Stimulated activated CD8-positive, alpha-beta memory T cell treated with anti-CD3 and anti-CD28 coated beads, Interleukin-15, amount 100 ng/mL, for 24 hours (primary cell): ENCODE results near the gene TMEM176A.

Source experiments
- DNase-seq: peaks from one replicate; pipeline ENCODE4 v3.0.0-alpha.2; 2020; ENCODE audit warnings: low read depth

Gene TMEM176A

DNA sequence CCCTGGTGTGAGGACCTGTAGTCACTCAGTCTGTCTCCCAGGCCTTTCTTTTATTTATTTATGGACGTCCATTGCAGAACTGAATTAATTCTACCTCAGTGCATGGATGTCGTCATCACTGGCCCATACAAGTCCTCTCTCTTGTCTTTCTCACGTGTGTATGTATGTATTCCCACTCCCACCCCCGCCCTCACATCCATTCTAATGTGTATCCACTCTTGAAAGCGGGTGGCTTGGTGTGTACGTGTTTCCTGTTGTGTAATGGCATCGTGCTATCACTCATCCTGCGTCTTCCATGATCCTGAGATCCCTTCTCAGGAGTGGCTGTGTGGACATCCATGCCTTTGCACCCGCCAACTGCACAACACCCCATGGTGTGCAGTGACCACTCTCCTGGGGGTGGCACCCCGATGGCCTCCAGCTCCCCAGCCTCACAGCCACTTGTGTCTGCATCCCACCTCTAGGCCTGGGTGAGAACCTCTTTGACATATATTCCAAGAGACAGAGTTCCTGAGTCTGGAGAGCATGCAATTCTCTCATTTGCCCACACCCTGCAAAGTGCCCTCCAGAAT lies 48.7 kb downstream of the TMEM176A start:
- DNase-seq, result no peak

DNA sequence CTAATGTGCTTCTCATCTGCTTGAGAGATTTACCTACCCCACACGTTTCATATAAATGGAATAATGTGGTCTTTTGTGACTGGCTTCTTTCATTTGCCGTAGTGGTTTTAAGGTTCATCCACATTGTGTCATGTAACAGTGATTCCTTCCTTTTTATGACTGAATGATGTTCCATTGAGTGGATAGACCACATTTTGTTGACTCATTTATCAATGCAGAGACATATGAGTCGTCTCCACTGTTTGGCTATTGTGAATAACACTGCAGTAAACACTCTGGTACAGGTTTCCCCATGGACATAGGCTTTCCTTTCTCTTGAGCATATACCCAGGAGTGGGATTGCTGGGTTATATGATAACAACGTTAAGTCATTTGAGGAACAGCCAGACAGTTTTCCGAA lies 49.7 kb downstream of the TMEM176A start:
- DNase-seq, result no peak

- DNase-seq, result no peak
Observed at GRCh38 chr7:150851492-150852370, 51.2 kb downstream of the TMEM176A start.

DNA sequence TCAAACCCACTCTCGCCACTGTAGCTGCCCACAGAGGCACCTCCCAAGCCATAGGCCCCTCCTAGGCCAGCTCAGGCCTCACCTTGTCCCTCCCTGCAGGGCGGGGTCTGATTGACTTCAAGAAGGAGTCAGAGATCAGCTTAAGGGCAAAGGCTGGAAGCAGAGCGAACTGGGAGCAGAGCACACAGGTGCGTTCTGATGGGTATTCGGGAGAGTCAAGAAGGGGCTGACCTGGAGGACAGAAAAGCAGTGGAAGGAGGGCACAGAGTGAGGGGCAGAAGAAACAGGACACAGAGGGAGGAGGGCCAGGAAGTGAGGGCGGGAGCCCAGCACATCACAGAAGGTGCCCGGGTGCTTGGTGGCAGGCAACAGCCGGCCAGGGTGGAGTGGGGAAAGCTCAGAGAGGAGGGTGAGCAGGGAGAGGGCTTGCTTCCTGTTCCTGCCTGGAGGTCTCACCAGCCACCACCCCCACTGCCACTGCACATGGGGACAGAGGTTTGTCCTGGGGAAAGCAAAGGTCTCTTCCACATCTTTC lies 51.9 kb downstream of the TMEM176A start, which contains the start of gene AOC1:
Gene AOC1, plus strand, starts transcription at position 147 of the 535 bp plus-strand sequence. CDS start 3,954 bp downstream, outside the sequence.
- DNase-seq, result no peak

- DNase-seq, result no peak
Observed at GRCh38 chr7:150854066-150855000, 53.8 kb downstream of the TMEM176A start.
